IPS-11a (cell line): ENCODE data around the gene USP9X.
"Not testable (repeated sequence)": the region's sequence is repeated elsewhere in the genome, so short reads cannot be mapped to it uniquely, and the experiment has no call there.

Experiments
- H3K4me3 ChIP-seq: one replicate; pipeline ENCODE4 v1.5.1; 2013; ENCODE audit warnings: low read depth, low read length, control low read depth

The USP9X gene

DNA sequence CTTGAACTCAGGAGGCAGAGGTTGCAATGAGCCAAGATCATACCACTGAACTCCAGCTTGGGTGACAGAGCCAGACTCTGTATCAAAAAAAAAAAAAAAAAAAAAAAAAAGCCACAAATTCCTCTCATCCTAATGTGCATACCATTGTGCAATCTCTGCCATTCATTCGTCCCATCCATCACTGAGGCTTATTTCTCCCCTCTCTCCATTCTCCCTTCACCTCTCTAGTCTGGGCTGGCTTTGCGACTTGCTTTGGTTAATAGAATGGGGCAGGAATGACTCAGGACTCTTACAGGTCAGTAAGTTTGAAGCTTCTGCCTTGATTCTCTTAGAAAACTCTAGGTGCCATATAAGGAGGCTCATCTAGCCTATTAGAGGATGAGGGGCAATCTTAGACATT is 188.4 kb downstream of the USP9X start:
- H3K4me3 ChIP-seq = no peak overlapping the region

DNA sequence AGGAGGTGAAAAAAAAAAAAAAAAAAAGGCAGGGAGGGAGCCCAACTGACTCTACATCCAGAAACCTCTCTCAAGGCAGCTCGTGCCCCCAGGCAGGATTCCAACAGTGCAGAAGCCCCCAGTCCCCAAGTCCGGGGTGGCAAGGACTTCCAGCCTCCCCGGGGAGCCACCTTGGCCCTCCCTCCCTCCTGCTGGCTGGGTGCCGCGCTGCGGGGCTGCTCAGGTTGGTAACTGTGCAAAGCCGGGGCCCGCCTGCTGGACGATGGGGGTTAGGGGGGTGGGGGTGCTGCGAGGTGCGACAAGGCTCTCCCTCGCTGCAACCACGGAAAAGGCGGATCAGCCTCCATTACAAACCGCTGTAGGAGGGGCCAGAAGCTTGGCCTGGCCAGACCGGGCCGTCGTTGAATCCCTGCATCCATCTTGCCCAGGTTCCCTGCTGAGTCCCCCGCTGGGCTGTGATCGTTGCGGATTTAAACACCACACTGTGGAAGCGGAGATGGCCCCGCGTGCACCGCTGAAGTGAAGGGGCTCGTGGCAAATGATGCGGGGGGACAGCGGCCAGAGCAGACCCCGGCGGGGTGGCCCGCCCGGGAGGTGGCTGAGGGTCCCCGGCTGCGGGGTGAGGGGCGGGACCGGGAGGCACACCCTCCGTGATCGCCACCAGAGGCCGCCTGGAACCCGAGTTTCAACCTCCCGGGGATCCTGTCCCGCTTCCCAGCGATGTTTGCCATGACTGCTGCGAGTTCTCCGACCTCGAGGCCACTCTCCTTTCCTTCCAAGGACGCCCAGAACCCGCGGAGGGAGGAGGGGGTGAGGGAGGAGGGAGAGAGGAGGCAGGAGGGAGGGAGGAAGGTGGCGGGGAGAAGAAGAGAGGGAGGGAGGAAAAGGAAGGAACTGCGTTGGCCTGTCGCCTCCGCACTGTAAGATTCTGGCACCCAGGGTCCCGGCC is 190.7 kb downstream of the USP9X start:
- peak overlapping the region; percentile 39 for H3K4me3 ChIP-seq

DNA sequence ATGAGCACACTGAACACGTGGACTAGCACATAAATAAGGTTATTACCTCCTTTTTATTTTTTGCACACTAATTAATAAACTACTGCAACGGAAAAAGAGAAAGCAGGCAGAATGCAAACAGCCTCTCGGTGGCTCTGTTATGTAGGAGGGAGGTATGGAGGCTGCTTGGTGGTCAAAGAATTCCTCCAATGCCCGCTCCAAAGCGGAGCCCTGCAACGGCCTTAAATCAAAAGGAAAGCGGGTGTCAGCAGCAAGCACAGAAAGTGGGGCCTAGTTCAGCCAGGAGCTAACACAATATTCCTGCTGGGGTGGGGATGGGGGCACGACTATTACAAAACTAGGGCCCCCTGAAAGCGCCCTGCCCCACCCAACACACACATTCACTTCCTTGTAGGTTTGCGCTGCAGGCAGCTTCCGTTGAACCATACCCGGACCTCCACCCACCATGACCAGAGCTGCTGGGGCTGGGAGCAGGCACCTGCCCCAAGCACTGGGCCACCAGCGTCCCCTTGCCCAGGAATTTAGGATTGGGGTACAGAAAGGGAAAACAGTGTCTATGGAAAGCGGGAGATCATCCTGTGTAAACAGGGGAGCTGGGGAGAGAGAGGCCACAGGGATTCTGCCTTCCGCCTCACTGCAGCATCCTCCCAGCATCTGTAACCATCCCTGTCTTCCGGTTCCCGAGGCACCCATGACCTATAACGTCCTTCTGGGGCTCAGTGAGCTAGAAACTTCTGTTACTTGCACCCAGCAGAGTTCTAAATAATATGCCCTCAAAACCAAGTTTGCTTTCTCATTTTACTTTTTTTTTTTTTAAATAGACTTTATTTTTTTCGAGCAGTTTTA is 191.6 kb downstream of the USP9X start:
- H3K4me3 ChIP-seq = peak overlapping the region; percentile 39

DNA sequence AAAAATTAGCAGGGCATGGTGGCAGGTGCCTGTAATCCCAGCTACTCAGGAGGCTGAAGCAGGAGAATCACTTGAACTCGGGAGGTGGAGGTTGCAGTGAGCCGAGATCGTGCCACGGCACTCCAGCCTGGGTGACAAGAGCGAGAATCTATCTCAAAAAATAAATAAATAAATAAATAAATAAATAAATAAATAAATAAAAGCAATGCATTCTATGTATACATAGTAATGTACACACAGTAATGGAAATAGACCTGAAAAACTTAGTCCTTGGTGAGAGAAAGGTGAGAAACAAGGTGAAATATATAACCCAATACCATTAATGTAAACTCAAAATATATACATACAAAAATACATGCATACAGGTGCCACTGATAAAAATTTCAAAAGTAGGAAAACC is 197.1 kb downstream of the USP9X start:
- not testable (repeated sequence) for H3K4me3 ChIP-seq

DNA sequence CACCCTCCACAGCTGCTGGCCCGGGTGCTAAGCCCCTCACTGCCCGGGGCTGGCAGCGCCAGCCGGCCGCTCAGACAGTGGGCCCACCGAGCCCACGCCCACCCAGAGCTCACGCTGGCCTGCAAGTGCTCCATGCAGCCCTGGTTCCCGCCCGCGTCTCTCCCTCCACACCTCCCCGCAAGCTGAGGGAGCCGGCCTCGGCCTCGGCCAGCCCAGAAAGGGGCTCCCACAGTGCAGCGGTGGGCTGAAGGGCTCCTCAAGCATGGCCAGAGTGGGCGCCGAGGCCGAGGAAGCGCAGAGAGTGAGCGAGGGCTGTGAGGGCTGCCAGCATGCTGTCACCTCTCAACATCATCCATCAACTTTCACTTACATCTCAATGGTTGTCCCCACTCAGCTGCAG is 200.7 kb downstream of the USP9X start:
- H3K4me3 ChIP-seq = not testable (repeated sequence)
